GM12891 (cell line): Measurements from ENCODE around the gene GAREM1.

Source experiments
- DNase-seq: peaks from one replicate; pipeline ENCODE4 v3.0.0; 2011; ENCODE audit warnings: low spot score; ENCODE audit not compliant: insufficient read length
- FAIRE-seq: peaks from 2 replicates; lab custom pipeline; 2011; peaks lifted over from hg19 to GRCh38; lab: Jason Lieb, UNC
- PAX5 ChIP-seq: IDR thresholded peaks from 2 replicates; pipeline ENCODE4 v1.6.1; 2011; ENCODE audit warnings: low read length, moderate library complexity, mild to moderate bottlenecking; ENCODE audit not compliant: insufficient read depth, severe bottlenecking
- POLR2A ChIP-seq: IDR thresholded peaks from 2 replicates; pipeline ENCODE4 v1.6.1; 2011; ENCODE audit warnings: low read depth, low read length, control low read depth
- POLR2AphosphoS5 ChIP-seq: IDR thresholded peaks from 2 replicates; pipeline ENCODE4 v1.6.1; 2011; ENCODE audit warnings: low read depth, low read length, control low read depth
- POU2F2 ChIP-seq: IDR thresholded peaks from 2 replicates; pipeline ENCODE4 v1.6.1; 2011; ENCODE audit warnings: low read depth, mild to moderate bottlenecking, control low read depth, low read length, moderate library complexity
- SPI1 ChIP-seq: IDR thresholded peaks from 2 replicates; pipeline ENCODE4 v1.6.1; 2011; ENCODE audit warnings: low read depth, low read length, control low read depth
- TAF1 ChIP-seq: IDR thresholded peaks from 2 replicates; pipeline ENCODE4 v1.6.1; 2011; ENCODE audit warnings: low read depth, low read length, control low read depth

GAREM1 gene

DNA sequence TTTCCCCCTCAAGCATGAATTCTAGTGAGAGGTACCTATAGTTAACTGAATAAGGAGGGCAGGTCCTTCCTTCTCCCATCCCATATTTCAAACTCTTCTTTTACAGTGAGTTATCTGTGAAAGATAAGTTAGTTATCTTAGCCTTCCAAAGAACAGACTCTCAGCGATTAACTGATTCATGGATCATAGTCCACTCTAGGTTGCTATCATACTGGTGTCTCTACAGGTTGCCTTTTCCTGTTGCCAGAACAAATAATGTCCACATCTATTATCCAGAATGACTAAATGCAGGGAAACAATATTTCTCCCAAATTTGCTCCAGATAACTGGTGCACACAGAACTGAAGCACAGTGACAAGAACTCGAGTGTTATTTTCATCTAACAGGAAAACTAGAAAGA, 212.5 kb downstream of the GAREM1 start:
- FAIRE-seq (no peak), DNase-seq (no peak)
- TF ChIP-seq TAF1, result no peak

GRCh38 chr18:32257084-32257785, 213.4 kb downstream of the GAREM1 start:
- FAIRE-seq (no peak), DNase-seq (no peak)
- TF ChIP-seq POLR2A, result no peak
- no peak for TF ChIP-seq TAF1
- no peak for TF ChIP-seq SPI1
- TF ChIP-seq PAX5, result no peak
- no peak for TF ChIP-seq POLR2AphosphoS5
- TF ChIP-seq POU2F2, result no peak

- no peak for FAIRE-seq
- no peak for TF ChIP-seq SPI1
- no peak for TF ChIP-seq POLR2AphosphoS5
- TF ChIP-seq TAF1, result no peak
- TF ChIP-seq POLR2A, result no peak
- TF ChIP-seq POU2F2, result no peak
- TF ChIP-seq PAX5, result no peak
Measured at GRCh38 chr18:32255570-32255969, 215.1 kb downstream of the GAREM1 start.

GRCh38 chr18:32252141-32252860, 218.4 kb downstream of the GAREM1 start:
- DNase-seq, result no peak
- no peak for FAIRE-seq
- no peak for TF ChIP-seq PAX5
- TF ChIP-seq SPI1, result no peak
- no peak for TF ChIP-seq POLR2AphosphoS5
- no peak for TF ChIP-seq TAF1

More at GRCh38 chr18:32255570-32255969, 215.1 kb downstream of the GAREM1 start:
- DNase-seq, result no peak

- no peak for FAIRE-seq
- no peak for DNase-seq
- TF ChIP-seq TAF1, result no peak
- TF ChIP-seq SPI1, result no peak
- no peak for TF ChIP-seq POLR2A
- no peak for TF ChIP-seq PAX5
- TF ChIP-seq POU2F2, result no peak
- no peak for TF ChIP-seq POLR2AphosphoS5
Measured at GRCh38 chr18:32251466-32251865, 219.2 kb downstream of the GAREM1 start.

- FAIRE-seq, result no peak
- no peak for DNase-seq
- TF ChIP-seq POLR2A (no peak), PAX5 (no peak), SPI1 (no peak), POLR2AphosphoS5 (no peak), TAF1 (no peak), POU2F2 (no peak)
Measured at GRCh38 chr18:32249147-32249929, 221.3 kb downstream of the GAREM1 start.

- DNase-seq, result no peak
- TF ChIP-seq SPI1, result no peak
- no peak for TF ChIP-seq POU2F2
- no peak for TF ChIP-seq POLR2A
- TF ChIP-seq TAF1, result no peak
- no peak for TF ChIP-seq POLR2AphosphoS5
- TF ChIP-seq PAX5, result no peak
- no peak for FAIRE-seq
Measured at GRCh38 chr18:32244881-32245280, 225.8 kb downstream of the GAREM1 start.

GRCh38 chr18:32243358-32243757, 227.3 kb downstream of the GAREM1 start:
- no peak for FAIRE-seq

GRCh38 chr18:32242395-32242794, 228.3 kb downstream of the GAREM1 start:
- TF ChIP-seq TAF1 (no peak), POU2F2 (no peak), SPI1 (no peak), PAX5 (no peak), POLR2A (no peak), POLR2AphosphoS5 (no peak)
- FAIRE-seq (no peak), DNase-seq (no peak)

More at GRCh38 chr18:32243358-32243757, 227.3 kb downstream of the GAREM1 start:
- DNase-seq, result no peak
- no peak for TF ChIP-seq PAX5
- no peak for TF ChIP-seq POLR2AphosphoS5
- no peak for TF ChIP-seq SPI1
- TF ChIP-seq TAF1, result no peak
